ENCODE measurements around the gene TMEM253. TPM values are rescaled to one million over a fixed set of nuclear protein-coding genes. Genes with fewer than 3 reads are reported as not detected.

The TMEM253 gene
- total RNA-seq, 2 experiments from 2014 or later: not detected

GRCh38 chr14:21057803-21058675 is 42.8 kb upstream of the TMEM253 start, which contains the start of gene RNASE8:
Gene RNASE8, plus strand, starts transcription at chr14:21057822. Its CDS starts 71 bp downstream, at chr14:21057893.
- Mint-ChIP-seq H3K27me3 (peaks cover 31% of the 10 kb centered on the region), H3K4me3 (no peak within 1 kb of the TSS), H3K4me1 (ENCODE audit: low read depth) (no peaks in the 10 kb centered on the region), H3K9me3 (no peaks in the 10 kb centered on the region), H3K36me3 (ENCODE audit: low read depth) (no peaks in the 10 kb centered on the region), H3K27ac (no peak within 1 kb of the TSS)
- TF ChIP-seq, protein P1, sequence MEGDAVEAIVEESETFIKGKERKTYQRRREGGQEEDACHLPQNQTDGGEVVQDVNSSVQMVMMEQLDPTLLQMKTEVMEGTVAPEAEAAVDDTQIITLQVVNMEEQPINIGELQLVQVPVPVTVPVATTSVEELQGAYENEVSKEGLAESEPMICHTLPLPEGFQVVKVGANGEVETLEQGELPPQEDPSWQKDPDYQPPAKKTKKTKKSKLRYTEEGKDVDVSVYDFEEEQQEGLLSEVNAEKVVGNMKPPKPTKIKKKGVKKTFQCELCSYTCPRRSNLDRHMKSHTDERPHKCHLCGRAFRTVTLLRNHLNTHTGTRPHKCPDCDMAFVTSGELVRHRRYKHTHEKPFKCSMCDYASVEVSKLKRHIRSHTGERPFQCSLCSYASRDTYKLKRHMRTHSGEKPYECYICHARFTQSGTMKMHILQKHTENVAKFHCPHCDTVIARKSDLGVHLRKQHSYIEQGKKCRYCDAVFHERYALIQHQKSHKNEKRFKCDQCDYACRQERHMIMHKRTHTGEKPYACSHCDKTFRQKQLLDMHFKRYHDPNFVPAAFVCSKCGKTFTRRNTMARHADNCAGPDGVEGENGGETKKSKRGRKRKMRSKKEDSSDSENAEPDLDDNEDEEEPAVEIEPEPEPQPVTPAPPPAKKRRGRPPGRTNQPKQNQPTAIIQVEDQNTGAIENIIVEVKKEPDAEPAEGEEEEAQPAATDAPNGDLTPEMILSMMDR (IDR thresholded peaks at IDR 0.05): no peak
- Histone ChIP-seq H3K4me1 (ENCODE audit: insufficient read depth, low read length) (no peaks in the 10 kb centered on the region), H3K9me3 (ENCODE audit: control insufficient read depth in 1 of 2, insufficient read depth in 1 of 2, low read length in 2 of 2) (no peaks in the 10 kb centered on the region), H3K27me3 (ENCODE audit: control insufficient read depth in 1 of 2, insufficient read depth in 2 of 2, low read length in 2 of 2) (peaks cover 4 to 5% of the 10 kb centered on the region in 2 experiments), H3K27ac (ENCODE audit: low read depth in 1 of 2, low read length in 2 of 2) (no peak within 1 kb of the TSS), H3K36me3 (ENCODE audit: insufficient read depth, low read length) (no peaks in the 10 kb centered on the region), H3K4me3 (ENCODE audit: low read length) (no peak within 1 kb of the TSS)
- intact Hi-C loops (cut with DNase I, micrococcal nuclease): no loop called here
- ChIA-PET POLR2A (no interaction called here), CTCF (interaction anchor here (0.5 to 1.6 kb wide), 2 partner anchors 43 to 233 kb away, joined by 3 read pairs; no protein-coding TSS in a partner anchor)
- peak in 1 of 14 experiments; percentile 19 for DNase-seq
- no peak for ATAC-seq (ENCODE audit: poor library complexity)

GRCh38 chr14:21058903-21059302 is 42.0 kb upstream of the TMEM253 start:
- Mint-ChIP-seq H3K4me1 (ENCODE audit: low read depth) (no peaks in the 10 kb centered on the region), H3K27ac (no peak overlapping the region), H3K9me3 (no peaks in the 10 kb centered on the region), H3K4me3 (no peak overlapping the region), H3K36me3 (ENCODE audit: low read depth) (no peaks in the 10 kb centered on the region), H3K27me3 (peaks cover 40% of the 10 kb centered on the region)
- CTCF ChIA-PET: interaction anchor here (0.5 to 0.8 kb wide), 2 partner anchors 44 to 232 kb away, joined by 3 read pairs; no protein-coding TSS in a partner anchor
- Histone ChIP-seq H3K4me3 (ENCODE audit: low read length) (no peak overlapping the region), H3K27ac (ENCODE audit: low read depth in 1 of 2, low read length in 2 of 2) (no peak overlapping the region), H3K36me3 (ENCODE audit: insufficient read depth, low read length) (no peaks in the 10 kb centered on the region), H3K9me3 (ENCODE audit: control insufficient read depth in 1 of 2, insufficient read depth in 1 of 2, low read length in 2 of 2) (no peaks in the 10 kb centered on the region), H3K4me1 (ENCODE audit: insufficient read depth, low read length) (no peaks in the 10 kb centered on the region), H3K27me3 (ENCODE audit: control insufficient read depth in 1 of 2, insufficient read depth in 2 of 2, low read length in 2 of 2) (peaks cover 7 to 9% of the 10 kb centered on the region in 2 experiments)
- intact Hi-C loops (cut with DNase I, micrococcal nuclease): no loop called here
- DNase-seq: no peak
- TF ChIP-seq, protein P1 (IDR thresholded peaks at IDR 0.05): no peak
- ATAC-seq (ENCODE audit: poor library complexity): no peak
- POLR2A ChIA-PET: no interaction called here

GRCh38 chr14:21059842-21060613 is 40.8 kb upstream of the TMEM253 start:
- ATAC-seq (ENCODE audit: poor library complexity) (no peak), DNase-seq (no peak)
- Histone ChIP-seq H3K4me3 (ENCODE audit: low read length) (no peak overlapping the region), H3K4me1 (ENCODE audit: insufficient read depth, low read length) (no peaks in the 10 kb centered on the region), H3K27ac (ENCODE audit: low read depth in 1 of 2, low read length in 2 of 2) (no peak overlapping the region), H3K27me3 (ENCODE audit: control insufficient read depth in 1 of 2, insufficient read depth in 2 of 2, low read length in 2 of 2) (peaks cover 9 to 13% of the 10 kb centered on the region in 2 experiments), H3K9me3 (ENCODE audit: control insufficient read depth in 1 of 2, insufficient read depth in 1 of 2, low read length in 2 of 2) (no peaks in the 10 kb centered on the region), H3K36me3 (ENCODE audit: insufficient read depth, low read length) (no peaks in the 10 kb centered on the region)
- intact Hi-C loops (cut with DNase I, micrococcal nuclease): no loop called here
- Mint-ChIP-seq H3K27ac (no peak overlapping the region), H3K4me1 (ENCODE audit: low read depth) (no peaks in the 10 kb centered on the region), H3K4me3 (no peak overlapping the region), H3K9me3 (no peaks in the 10 kb centered on the region), H3K36me3 (ENCODE audit: low read depth) (no peaks in the 10 kb centered on the region), H3K27me3 (peaks cover 49% of the 10 kb centered on the region)
- POLR2A ChIA-PET: no interaction called here
- TF ChIP-seq, protein P1 (IDR thresholded peaks at IDR 0.05): no peak
- CTCF ChIA-PET: interaction anchor here (0.8 kb wide), 1 partner anchor 45 kb away, joined by 3 read pairs; no protein-coding TSS in a partner anchor
